Frontal cortex (tissue), 4 donors: ENCODE results near the gene BBS1. TPM values are rescaled to one million over a fixed set of nuclear protein-coding genes. Genes with fewer than 3 reads are reported as not detected.
A peak's percentile ranks its signal among the peaks of the same experiment; 100 is the strongest.
"Not testable (repeated sequence)": the region's sequence is repeated elsewhere in the genome, so short reads cannot be mapped to it uniquely, and the experiment has no call there.

Source experiments
- DNase-seq, 2 donors: peaks; one replicate each; pipeline ENCODE4 v3.0.0; 2012; ENCODE audit warnings: low spot score in 2 of 2
- FAIRE-seq: peaks from 2 replicates; lab custom pipeline; 2012; peaks lifted over from hg19 to GRCh38; lab: Jason Lieb, UNC
- total RNA-seq: library from RNA; depleted of rRNA; stranded (reverse); fragments of >200 nt; gene quantifications from one replicate; pipeline ENCODE4 v1.2.3, GENCODE V29; 2014
- donor health status: control.
- donor health status: control.
- donor health status: control.

Gene BBS1
- total RNA-seq, 1 donor from 2014 or later: 41.2 TPM

- DNase-seq (no peak), FAIRE-seq (no peak)
Measured at GRCh38 chr11:66505276-66505816, 5.1 kb upstream of the BBS1 start.

GRCh38 chr11:66509131-66509561 lies 1.3 kb upstream of the BBS1 start:
- DNase-seq (no peak), FAIRE-seq (no peak)

GRCh38 chr11:66510990-66511339 lies 530 bp downstream of the BBS1 start:
- FAIRE-seq (no peak), DNase-seq (no peak)

GRCh38 chr11:66523611-66524010 lies 13.2 kb downstream of the BBS1 start:
- DNase-seq (no peak), FAIRE-seq (no peak)

GRCh38 chr11:66524304-66525040 lies 14.0 kb downstream of the BBS1 start:
- FAIRE-seq (no peak), DNase-seq (no peak)

GRCh38 chr11:66529069-66529468 lies 18.6 kb downstream of the BBS1 start:
- FAIRE-seq (no peak), DNase-seq (no peak)

GRCh38 chr11:66529655-66530054 lies 19.2 kb downstream of the BBS1 start:
- FAIRE-seq: no peak
- no peak for DNase-seq

- FAIRE-seq: no peak
- no peak for DNase-seq
Measured at GRCh38 chr11:66530927-66531709, 20.7 kb downstream of the BBS1 start.

GRCh38 chr11:66531841-66532240 lies 21.4 kb downstream of the BBS1 start:
- FAIRE-seq (no peak), DNase-seq (no peak)

GRCh38 chr11:66532784-66533183 lies 22.3 kb downstream of the BBS1 start:
- no peak for FAIRE-seq
- DNase-seq: no peak

GRCh38 chr11:66539170-66539869 lies 28.9 kb downstream of the BBS1 start:
- FAIRE-seq (no peak), DNase-seq (no peak)

GRCh38 chr11:66539870-66540213 lies 29.4 kb downstream of the BBS1 start:
- FAIRE-seq: no peak
- no peak for DNase-seq

GRCh38 chr11:66540598-66540997 lies 30.2 kb downstream of the BBS1 start:
- not testable (repeated sequence) for FAIRE-seq, DNase-seq

GRCh38 chr11:66541892-66542291 lies 31.5 kb downstream of the BBS1 start:
- DNase-seq (no peak), FAIRE-seq (no peak)

GRCh38 chr11:66542362-66542761 lies 31.9 kb downstream of the BBS1 start:
- FAIRE-seq: no peak
- no peak for DNase-seq

- no peak for DNase-seq
- no peak for FAIRE-seq
Measured at GRCh38 chr11:66543263-66544107, 33.0 kb downstream of the BBS1 start.

- not testable (repeated sequence) for FAIRE-seq, DNase-seq
Measured at GRCh38 chr11:66544952-66545351, 34.5 kb downstream of the BBS1 start.

GRCh38 chr11:66545701-66546367 lies 35.4 kb downstream of the BBS1 start, which contains the start of gene ZDHHC24:
TSS of gene ZDHHC24 (minus strand) at chr11:66546048. CDS start at chr11:66546003, 45 bp downstream.
- DNase-seq: peak; percentile 96 to 98
- no peak for FAIRE-seq

- DNase-seq (no peak), FAIRE-seq (no peak)
Measured at GRCh38 chr11:66546368-66546965, 36.0 kb downstream of the BBS1 start, which contains the start of gene ACTN3. TSS of gene ACTN3 (plus strand) at chr11:66546903. CDS start at chr11:66546938, 35 bp downstream.
